ENCODE data around the gene EBF3. TPM values are rescaled to one million over a fixed set of nuclear protein-coding genes. Genes with fewer than 3 reads are reported as not detected.

EBF3 gene
- total RNA-seq, 2 experiments from 2014 or later = not detected

DNA sequence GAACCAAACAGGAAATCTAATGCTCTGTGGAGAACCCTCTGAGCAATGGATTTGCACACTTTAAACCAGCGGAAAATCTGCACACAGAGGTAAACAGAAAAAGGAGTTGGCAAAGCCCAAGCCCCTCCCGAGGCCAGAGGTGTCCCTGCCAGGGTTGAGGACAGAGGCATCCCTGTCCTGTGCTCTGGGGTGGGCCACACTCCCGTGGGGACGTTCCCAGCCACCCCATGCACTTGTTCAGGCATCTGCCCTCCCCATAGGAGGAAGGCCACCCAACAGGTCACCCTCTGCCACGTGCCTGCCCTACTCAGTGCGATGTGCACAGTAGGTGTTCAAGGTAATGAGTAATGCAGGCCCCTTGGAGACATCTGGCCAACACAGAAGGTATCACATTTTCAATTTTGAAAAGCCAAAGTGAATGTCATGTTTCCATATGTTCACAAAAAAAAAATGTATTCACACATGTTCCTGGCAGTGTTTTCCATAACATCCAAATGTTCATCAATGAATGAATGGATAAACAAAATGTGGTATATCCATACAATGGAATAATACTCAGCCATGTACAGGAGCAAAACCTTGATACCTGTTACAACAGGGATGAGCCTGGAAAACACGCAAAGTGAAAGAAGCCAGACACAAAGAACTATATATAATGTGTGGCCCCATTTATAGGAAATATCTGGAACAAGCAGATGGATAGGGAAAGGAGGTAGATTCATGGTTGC is 108.1 kb downstream of the EBF3 start:
- H3K9me3 Mint-ChIP-seq = no peaks in the 10 kb centered on the region
- H3K4me1 Mint-ChIP-seq (ENCODE audit: low read depth) = no peaks in the 10 kb centered on the region
- CTCF ChIA-PET = no interaction called here
- H3K4me3 Mint-ChIP-seq = no peak overlapping the region
- peaks cover 2% of the 10 kb centered on the region for H3K27me3 Mint-ChIP-seq (ENCODE audit: low read depth)
- DNase-seq = no peak
- no peaks in the 10 kb centered on the region for H3K36me3 Mint-ChIP-seq (ENCODE audit: low read depth)
- no peak overlapping the region for H3K27ac Mint-ChIP-seq
- intact Hi-C loops (cut with micrococcal nuclease) = no loop called here

DNA sequence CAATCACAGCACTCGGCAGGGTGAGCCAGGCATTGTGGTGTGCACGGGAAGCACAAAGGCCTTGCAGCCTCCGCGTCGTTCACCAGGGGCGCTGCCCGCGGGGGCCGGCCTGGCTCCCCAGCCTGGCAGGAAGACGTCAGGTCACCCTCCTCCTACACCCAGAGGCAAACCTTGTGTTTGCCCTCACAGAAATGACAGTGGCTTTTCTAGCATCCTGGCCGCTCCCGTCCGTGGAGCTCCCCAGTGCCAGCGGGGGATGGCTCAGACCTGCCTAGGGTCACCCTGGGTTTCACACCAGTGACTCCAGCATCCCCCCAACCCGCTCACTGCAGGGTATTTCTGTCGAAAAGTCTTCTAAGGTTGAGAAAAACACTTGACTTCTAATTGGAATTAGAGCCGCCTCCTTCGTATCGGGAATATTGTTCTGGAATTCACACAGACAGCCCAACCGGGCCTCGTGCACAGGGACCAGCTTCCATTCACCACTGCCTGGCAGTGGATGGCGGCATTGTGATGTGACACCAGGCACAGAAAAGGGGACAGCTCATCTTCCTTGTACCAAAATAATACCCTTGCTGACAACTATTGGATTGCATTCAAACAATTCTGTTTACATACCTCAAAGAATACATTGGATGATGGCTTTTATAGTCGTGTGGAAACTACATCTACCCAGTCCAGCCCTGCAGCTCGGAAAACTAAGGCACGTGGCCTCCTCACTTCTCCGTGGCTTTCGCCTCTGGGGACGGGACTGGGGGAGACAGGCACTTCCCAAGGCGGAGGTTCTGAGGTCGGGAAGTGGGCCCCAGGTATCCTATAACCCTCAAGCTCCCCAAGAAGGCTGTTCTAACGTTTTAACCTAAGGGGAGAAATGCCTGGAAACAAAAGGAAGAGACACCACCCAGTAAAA is 109.0 kb downstream of the EBF3 start:
- no peaks in the 10 kb centered on the region for H3K4me1 Mint-ChIP-seq (ENCODE audit: low read depth)
- no peak overlapping the region for H3K27ac Mint-ChIP-seq
- H3K36me3 Mint-ChIP-seq (ENCODE audit: low read depth) = no peaks in the 10 kb centered on the region
- CTCF ChIA-PET = no interaction called here
- DNase-seq = no peak
- no peaks in the 10 kb centered on the region for H3K9me3 Mint-ChIP-seq
- no peak overlapping the region for H3K4me3 Mint-ChIP-seq
- peaks cover 2% of the 10 kb centered on the region for H3K27me3 Mint-ChIP-seq (ENCODE audit: low read depth)
- intact Hi-C loops (cut with micrococcal nuclease) = no loop called here

DNA sequence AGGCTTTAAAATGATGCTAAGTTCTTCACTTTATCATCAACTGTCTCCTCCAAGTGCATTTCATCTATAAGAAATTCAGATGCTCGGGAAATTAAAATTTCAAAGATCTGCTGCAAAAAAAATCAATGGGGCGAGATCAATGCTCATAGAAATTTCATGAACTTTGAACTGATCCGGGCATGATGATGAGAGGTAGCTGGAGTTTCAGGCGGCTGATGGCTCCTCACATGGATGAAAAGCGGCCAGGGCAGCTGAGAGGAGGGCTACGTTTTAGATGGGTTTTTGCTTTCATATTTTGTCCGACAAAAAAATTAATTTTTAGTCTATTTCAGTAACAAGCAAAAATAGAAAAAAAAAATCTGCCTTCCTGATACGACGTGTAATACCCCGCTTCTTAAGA is 109.9 kb downstream of the EBF3 start:
- Mint-ChIP-seq H3K27ac (no peak overlapping the region), H3K9me3 (no peaks in the 10 kb centered on the region), H3K27me3 (ENCODE audit: low read depth) (peaks cover 2% of the 10 kb centered on the region), H3K36me3 (ENCODE audit: low read depth) (no peaks in the 10 kb centered on the region), H3K4me1 (ENCODE audit: low read depth) (no peaks in the 10 kb centered on the region), H3K4me3 (no peak overlapping the region)
- CTCF ChIA-PET = interaction anchor here (0.6 to 1.3 kb wide), 3 partner anchors 117 to 551 kb away, joined by 3 to 6 read pairs (median 3); no protein-coding TSS in a partner anchor
- no peak for DNase-seq
- intact Hi-C loops (cut with micrococcal nuclease) = no loop called here

DNA sequence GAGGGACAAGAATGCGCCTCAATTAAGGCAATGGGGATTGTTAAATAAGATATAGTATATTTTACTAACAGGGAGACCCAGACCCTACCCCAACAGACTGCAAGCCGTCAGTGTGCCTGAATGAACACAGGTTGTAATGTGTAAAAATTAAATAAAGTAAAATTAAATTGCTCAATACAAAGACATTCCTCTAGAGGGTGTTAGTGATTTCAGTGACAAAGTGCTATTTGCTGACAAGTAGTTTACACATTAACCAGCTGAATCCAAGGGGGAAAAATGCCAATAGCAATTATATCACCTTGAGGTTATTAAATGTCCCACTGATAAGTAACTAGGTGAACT is 110.5 kb downstream of the EBF3 start:
- Mint-ChIP-seq H3K4me1 (ENCODE audit: low read depth) (no peaks in the 10 kb centered on the region), H3K27me3 (ENCODE audit: low read depth) (peaks cover 2% of the 10 kb centered on the region), H3K27ac (no peak overlapping the region), H3K4me3 (no peak overlapping the region), H3K36me3 (ENCODE audit: low read depth) (no peaks in the 10 kb centered on the region), H3K9me3 (no peaks in the 10 kb centered on the region)
- no peak for DNase-seq
- CTCF ChIA-PET = interaction anchor here (0.6 to 1.3 kb wide), 3 partner anchors 118 to 552 kb away, joined by 3 to 6 read pairs (median 3); no protein-coding TSS in a partner anchor
- intact Hi-C loops (cut with micrococcal nuclease) = no loop called here

DNA sequence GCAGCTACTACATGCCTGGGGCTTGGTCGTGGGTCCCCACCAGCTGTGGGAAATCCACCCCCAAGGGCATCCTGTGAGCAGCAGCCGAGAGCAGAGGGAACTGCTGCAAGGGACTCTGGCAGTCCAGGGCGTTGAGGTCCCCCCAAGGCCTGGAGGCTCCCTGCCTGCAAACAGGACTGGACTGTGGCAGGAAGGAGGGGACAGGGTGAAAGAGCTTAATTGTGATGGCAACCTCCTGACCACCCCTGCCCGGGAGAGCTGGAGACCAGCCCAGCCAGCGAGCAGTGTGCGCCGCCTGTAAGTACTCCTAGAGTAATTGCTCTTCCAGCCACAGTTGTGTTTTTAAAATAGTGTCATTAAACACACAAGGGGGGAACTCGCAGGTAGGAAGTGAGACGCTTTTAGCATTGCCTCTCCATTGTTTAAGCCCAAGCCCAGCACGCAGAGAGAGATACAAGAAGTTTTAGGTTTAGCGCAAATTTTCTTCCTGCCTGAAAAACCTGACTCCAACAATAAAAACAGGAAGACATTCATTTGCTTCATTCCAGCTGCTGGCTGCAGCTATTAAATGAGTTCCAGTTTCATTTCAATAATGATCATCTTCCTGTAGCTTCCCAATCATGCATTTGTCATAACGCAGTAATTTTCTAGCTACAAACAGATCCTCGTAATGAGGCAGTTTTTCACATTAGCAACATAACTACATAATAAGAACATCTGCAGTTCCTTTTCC is 111.1 kb downstream of the EBF3 start:
- CTCF ChIA-PET = interaction anchor here (1.3 kb wide), 1 partner anchor 119 kb away, joined by 3 read pairs; no protein-coding TSS in a partner anchor
- no peak overlapping the region for H3K4me3 Mint-ChIP-seq
- intact Hi-C loops (cut with micrococcal nuclease) = no loop called here
- no peak for DNase-seq
- no peaks in the 10 kb centered on the region for H3K9me3 Mint-ChIP-seq
- no peak overlapping the region for H3K27ac Mint-ChIP-seq
- no peaks in the 10 kb centered on the region for H3K36me3 Mint-ChIP-seq (ENCODE audit: low read depth)
- H3K4me1 Mint-ChIP-seq (ENCODE audit: low read depth) = no peaks in the 10 kb centered on the region
- H3K27me3 Mint-ChIP-seq (ENCODE audit: low read depth) = peaks cover 2% of the 10 kb centered on the region

DNA sequence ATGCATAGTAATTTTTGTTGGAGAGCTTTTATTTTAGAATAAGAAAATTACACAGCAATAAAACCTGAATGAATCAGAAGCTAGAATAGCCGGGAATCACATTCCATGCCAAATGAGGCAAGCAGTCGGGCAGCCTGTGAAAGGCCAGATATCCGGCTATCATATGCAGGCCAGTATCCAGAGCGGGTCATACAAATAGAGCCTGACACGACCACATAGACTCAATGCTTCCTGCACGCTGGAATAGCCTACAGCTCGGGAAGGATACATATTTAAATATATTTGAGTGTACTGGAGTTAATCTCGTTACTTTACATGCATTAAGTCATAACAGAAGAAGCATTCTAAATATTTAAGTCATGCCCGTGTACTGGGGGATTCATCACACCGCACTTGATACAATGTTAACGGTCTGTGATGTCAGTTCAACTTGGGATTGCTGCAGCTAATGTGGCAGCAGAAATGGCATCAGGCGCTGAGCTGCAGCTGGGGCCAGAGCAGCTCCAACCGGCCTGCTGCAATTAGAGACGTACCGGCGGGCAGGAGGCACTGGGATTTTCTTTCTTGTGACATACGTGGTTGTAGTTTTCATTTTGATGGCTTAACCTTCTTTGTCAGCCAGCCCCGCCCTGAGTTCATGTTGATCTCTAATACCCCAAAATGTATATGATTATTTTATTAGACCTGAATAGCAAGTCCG is 112.0 kb downstream of the EBF3 start:
- CTCF ChIA-PET = no interaction called here
- H3K27ac Mint-ChIP-seq = no peak overlapping the region
- H3K27me3 Mint-ChIP-seq (ENCODE audit: low read depth) = no peaks in the 10 kb centered on the region
- H3K36me3 Mint-ChIP-seq (ENCODE audit: low read depth) = no peaks in the 10 kb centered on the region
- intact Hi-C loops (cut with micrococcal nuclease) = no loop called here
- no peak overlapping the region for H3K4me3 Mint-ChIP-seq
- no peak for DNase-seq
- H3K9me3 Mint-ChIP-seq = no peaks in the 10 kb centered on the region
- no peaks in the 10 kb centered on the region for H3K4me1 Mint-ChIP-seq (ENCODE audit: low read depth)

DNA sequence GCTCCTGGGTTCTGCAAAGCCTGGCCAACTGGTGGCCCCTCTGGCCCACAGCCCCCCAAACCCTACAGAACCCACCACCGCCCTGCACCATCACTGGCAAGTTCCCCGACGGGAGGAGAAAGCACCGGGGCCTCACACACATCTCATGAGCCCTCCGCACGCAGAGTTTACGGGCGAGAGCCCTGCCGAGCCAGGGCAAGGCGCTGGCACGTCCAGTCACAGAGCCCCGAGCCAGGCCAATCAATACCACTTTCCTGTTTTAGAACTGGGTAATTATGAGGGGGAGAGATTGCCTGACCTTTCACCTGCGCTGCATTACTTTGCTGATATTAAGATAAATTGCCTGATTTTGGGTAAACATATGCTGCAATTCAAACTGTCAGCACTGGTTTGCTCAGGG is 113.3 kb downstream of the EBF3 start:
- CTCF ChIA-PET = no interaction called here
- Mint-ChIP-seq H3K36me3 (ENCODE audit: low read depth) (no peaks in the 10 kb centered on the region), H3K27ac (no peak overlapping the region), H3K27me3 (ENCODE audit: low read depth) (no peaks in the 10 kb centered on the region), H3K4me3 (no peak overlapping the region), H3K9me3 (no peaks in the 10 kb centered on the region), H3K4me1 (ENCODE audit: low read depth) (no peaks in the 10 kb centered on the region)
- no peak for DNase-seq
- intact Hi-C loops (cut with micrococcal nuclease) = no loop called here

DNA sequence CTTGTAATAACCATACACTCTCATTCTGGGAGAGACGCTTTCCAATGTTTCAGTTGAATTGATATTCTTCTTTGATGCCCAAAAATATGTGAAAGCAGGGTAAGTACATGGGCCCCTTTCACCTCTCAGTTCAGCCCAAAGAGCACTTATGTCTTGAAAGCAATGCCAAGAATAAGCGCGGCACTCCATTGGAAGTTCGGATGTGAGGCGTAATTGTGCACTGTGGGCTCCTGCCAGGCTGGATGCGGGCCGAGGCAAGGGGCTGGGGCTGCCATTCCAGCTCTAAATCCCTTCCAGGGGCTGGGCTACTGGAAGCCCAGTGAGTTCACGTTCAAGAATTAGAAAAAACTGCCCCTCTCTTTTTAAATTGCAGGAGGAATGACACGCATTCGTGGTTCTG is 113.8 kb downstream of the EBF3 start:
- Mint-ChIP-seq H3K9me3 (no peaks in the 10 kb centered on the region), H3K27me3 (ENCODE audit: low read depth) (no peaks in the 10 kb centered on the region), H3K4me1 (ENCODE audit: low read depth) (no peaks in the 10 kb centered on the region), H3K4me3 (no peak overlapping the region), H3K27ac (no peak overlapping the region), H3K36me3 (ENCODE audit: low read depth) (no peaks in the 10 kb centered on the region)
- DNase-seq = no peak
- CTCF ChIA-PET = no interaction called here
- intact Hi-C loops (cut with micrococcal nuclease) = no loop called here

DNA sequence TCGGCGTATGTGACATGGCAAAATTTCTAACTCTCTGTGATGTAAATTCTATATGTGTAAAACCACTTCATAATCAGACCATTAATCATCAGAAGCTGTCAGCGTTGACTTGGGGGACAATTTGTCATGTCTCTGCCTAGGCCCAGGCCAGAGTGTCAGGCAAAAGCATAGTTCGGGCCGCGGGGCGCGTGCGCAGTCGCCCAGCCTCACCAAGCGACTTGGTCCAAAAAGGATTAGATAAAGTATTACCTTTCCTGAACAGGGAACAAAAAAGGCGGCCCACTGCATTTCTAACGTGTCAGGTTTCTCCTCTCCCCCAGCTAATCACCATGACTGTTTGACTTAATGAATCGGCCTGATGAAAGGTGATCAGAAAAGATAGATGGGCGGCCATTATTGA is 114.2 kb downstream of the EBF3 start:
- no peak for DNase-seq
- Mint-ChIP-seq H3K27ac (no peak overlapping the region), H3K9me3 (no peaks in the 10 kb centered on the region), H3K4me3 (no peak overlapping the region), H3K36me3 (ENCODE audit: low read depth) (no peaks in the 10 kb centered on the region), H3K4me1 (ENCODE audit: low read depth) (no peaks in the 10 kb centered on the region), H3K27me3 (ENCODE audit: low read depth) (no peaks in the 10 kb centered on the region)
- intact Hi-C loops (cut with micrococcal nuclease) = no loop called here
- CTCF ChIA-PET = no interaction called here

DNA sequence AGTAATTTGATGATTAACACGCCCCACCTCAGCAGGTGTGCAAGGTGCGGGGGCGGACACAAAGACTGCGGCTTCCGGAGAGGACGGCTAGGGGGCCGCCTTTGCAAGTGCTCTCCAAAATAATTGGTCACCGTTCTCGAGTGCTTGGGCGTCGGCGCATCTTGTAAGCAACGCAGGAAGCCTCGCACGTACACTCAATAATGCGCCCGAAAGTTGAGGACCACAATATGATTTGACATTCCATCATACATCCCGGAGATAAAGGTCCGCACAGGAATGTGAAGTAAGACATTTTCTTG is 114.7 kb downstream of the EBF3 start:
- H3K36me3 Mint-ChIP-seq (ENCODE audit: low read depth) = no peaks in the 10 kb centered on the region
- DNase-seq = no peak
- intact Hi-C loops (cut with micrococcal nuclease) = no loop called here
- H3K4me3 Mint-ChIP-seq = no peak overlapping the region
- CTCF ChIA-PET = no interaction called here
- no peaks in the 10 kb centered on the region for H3K27me3 Mint-ChIP-seq (ENCODE audit: low read depth)
- H3K4me1 Mint-ChIP-seq (ENCODE audit: low read depth) = no peaks in the 10 kb centered on the region
- no peak overlapping the region for H3K27ac Mint-ChIP-seq
- no peaks in the 10 kb centered on the region for H3K9me3 Mint-ChIP-seq

DNA sequence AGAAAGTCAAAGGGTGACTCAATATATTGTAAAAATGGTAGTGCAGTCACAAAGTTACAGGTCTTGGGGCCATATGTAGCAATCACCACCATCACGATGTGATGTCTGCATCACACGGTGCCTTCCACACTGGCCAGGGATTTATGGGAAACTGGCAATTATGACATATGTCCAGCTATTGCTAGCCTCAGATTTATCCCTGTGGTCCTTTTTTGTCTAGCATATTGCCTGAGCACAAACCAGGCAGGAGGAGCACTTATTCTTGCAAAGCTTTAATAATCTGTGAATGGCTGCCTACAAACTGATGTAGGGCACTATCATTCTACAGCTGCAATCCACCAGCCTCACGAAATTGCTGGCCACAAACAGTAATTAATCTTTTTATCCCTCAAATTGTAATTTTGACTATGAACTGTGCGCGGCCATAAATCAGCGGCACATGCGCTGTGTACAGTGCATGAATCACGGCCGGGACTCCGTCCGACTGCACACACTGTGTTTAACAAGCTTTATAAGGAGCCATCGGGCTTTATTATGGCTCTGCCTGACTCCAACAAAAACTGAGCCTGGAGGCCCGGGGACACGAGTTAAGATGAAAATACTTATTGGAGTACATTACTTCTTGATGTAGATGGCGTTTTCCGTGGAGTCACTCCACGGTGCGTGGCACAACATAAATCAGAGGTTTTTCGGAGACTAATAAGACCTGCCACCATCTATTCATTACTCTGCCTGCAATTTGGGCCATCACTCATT is 115.2 kb downstream of the EBF3 start:
- Mint-ChIP-seq H3K9me3 (no peaks in the 10 kb centered on the region), H3K27ac (no peak overlapping the region), H3K4me1 (ENCODE audit: low read depth) (no peaks in the 10 kb centered on the region), H3K36me3 (ENCODE audit: low read depth) (no peaks in the 10 kb centered on the region), H3K4me3 (no peak overlapping the region), H3K27me3 (ENCODE audit: low read depth) (no peaks in the 10 kb centered on the region)
- no peak for DNase-seq
- CTCF ChIA-PET = no interaction called here
- intact Hi-C loops (cut with micrococcal nuclease) = no loop called here
